WTC11 (cell line): ENCODE measurements around the gene MYO1A. TPM values are rescaled to one million over a fixed set of nuclear protein-coding genes. Genes with fewer than 3 reads are reported as not detected.

Experiments used
- ATAC-seq: fragments of 200-7000 bp; cut with Tn5 transposase; 2 replicates; pipeline ENCODE4 v1.10.0; 2021; ENCODE audit warnings: mild to moderate bottlenecking, moderate library complexity
- CTCF ChIA-PET: fragments of 300-600 bp; sonication (Branson Sonifier 250); formaldehyde crosslinking; loops from one replicate; lab custom pipeline; 2021; ENCODE audit warnings: antibody characterized with exemption; lab: Charles Lee
- POLR2A ChIA-PET: fragments of 350-600 bp; sonication (Branson Sonifier 250); formaldehyde crosslinking; loops from one replicate; lab custom pipeline; 2021; ENCODE audit warnings: antibody characterized with exemption; lab: Charles Lee
- DNase-seq: peaks from one replicate; pipeline ENCODE4 v3.0.0; 2021; ENCODE audit warnings: low spot score
- H3K27ac Mint-ChIP-seq: 2 replicates; pipeline ENCODE4 v1.8.0; 2021; ENCODE audit warnings: mixed read lengths
- H3K27me3 Mint-ChIP-seq: 2 replicates; pipeline ENCODE4 v1.8.0; 2021; ENCODE audit warnings: low read depth, mild to moderate bottlenecking, moderate library complexity, mixed read lengths
- H3K36me3 Mint-ChIP-seq: 2 replicates; pipeline ENCODE4 v1.8.0; 2021; ENCODE audit warnings: mixed read lengths
- H3K4me1 Mint-ChIP-seq: 2 replicates; pipeline ENCODE4 v1.8.0; 2022; ENCODE audit warnings: mixed read lengths
- H3K4me3 Mint-ChIP-seq: 2 replicates; pipeline ENCODE4 v1.8.0; 2021; ENCODE audit warnings: mild to moderate bottlenecking, moderate library complexity, mixed read lengths
- H3K9me3 Mint-ChIP-seq: 2 replicates; pipeline ENCODE4 v1.8.0; 2021; ENCODE audit warnings: mixed read lengths
- CBFB ChIP-seq: sonication (generic); formaldehyde crosslinking; IDR thresholded peaks from 2 replicates; pipeline ENCODE4 v1.8.1; 2022; ENCODE audit warnings: mild to moderate bottlenecking, low read depth, missing genetic modification reagents
- GABPB1 ChIP-seq: sonication (generic); formaldehyde crosslinking; IDR thresholded peaks from 2 replicates; pipeline ENCODE4 v1.8.1; 2023; ENCODE audit warnings: mild to moderate bottlenecking, missing genetic modification reagents
- IRF2 ChIP-seq: sonication (generic); formaldehyde crosslinking; IDR thresholded peaks from 2 replicates; pipeline ENCODE4 v1.8.0; 2022; ENCODE audit warnings: low read depth, missing genetic modification reagents, borderline replicate concordance
- KAT7 ChIP-seq: sonication (generic); formaldehyde crosslinking; IDR thresholded peaks from 2 replicates; pipeline ENCODE4 v1.8.1; 2023; ENCODE audit warnings: missing genetic modification reagents, mild to moderate bottlenecking, borderline replicate concordance
- MYBL2 ChIP-seq: sonication (generic); formaldehyde crosslinking; IDR thresholded peaks from 2 replicates; pipeline ENCODE4 v1.8.1; 2023; ENCODE audit warnings: mild to moderate bottlenecking, moderate library complexity, missing genetic modification reagents
- NFYB ChIP-seq: sonication (generic); formaldehyde crosslinking; conservative IDR thresholded peaks from 2 replicates; pipeline ENCODE4 v1.8.0; 2022; ENCODE audit warnings: low read depth, missing genetic modification reagents
- SMAD3 ChIP-seq: sonication (generic); formaldehyde crosslinking; IDR thresholded peaks from 2 replicates; pipeline ENCODE4 v1.8.0; 2022; ENCODE audit warnings: missing genetic modification reagents, mild to moderate bottlenecking, borderline replicate concordance
- TEAD4 ChIP-seq: sonication (generic); formaldehyde crosslinking; IDR thresholded peaks from 2 replicates; pipeline ENCODE4 v1.8.0; 2022; ENCODE audit warnings: mild to moderate bottlenecking, missing genetic modification reagents
- ZNF138 ChIP-seq: sonication (generic); formaldehyde crosslinking; conservative IDR thresholded peaks from 2 replicates; pipeline ENCODE4 v1.8.1; 2022; ENCODE audit warnings: mild to moderate bottlenecking, moderate library complexity, missing genetic modification reagents
- ZNF281 ChIP-seq: sonication (generic); formaldehyde crosslinking; IDR thresholded peaks from 2 replicates; pipeline ENCODE4 v1.8.0; 2023; ENCODE audit warnings: mild to moderate bottlenecking, missing genetic modification reagents
- ZNF396 ChIP-seq: fragments of 250-450 bp; sonication (Bioruptor Pico); IDR thresholded peaks from 2 replicates; pipeline ENCODE4 v1.8.0; 2021; ENCODE audit warnings: mild to moderate bottlenecking, moderate library complexity, borderline replicate concordance
- ZNF425 ChIP-seq: fragments of 250-450 bp; sonication (Bioruptor Pico); conservative IDR thresholded peaks from 2 replicates; pipeline ENCODE4 v1.9.0; 2021; ENCODE audit warnings: mild to moderate bottlenecking
- ZNF671 ChIP-seq: fragments of 250-450 bp; sonication (Bioruptor Pico); IDR thresholded peaks from 2 replicates; pipeline ENCODE4 v1.8.0; 2021; ENCODE audit warnings: mild to moderate bottlenecking
- total RNA-seq: library from RNA; stranded (reverse); gene quantifications from 3 replicates; pipeline ENCODE4 v1.2.3, GENCODE V29; 2021
- TF ChIP-seq, protein P1 (sequence below): sonication (generic); formaldehyde crosslinking; IDR thresholded peaks from 2 replicates; pipeline ENCODE4 v1.8.1; 2022; ENCODE audit warnings: low read depth, missing genetic modification reagents, borderline replicate concordance
- TF ChIP-seq, protein P2 (sequence below): sonication (generic); formaldehyde crosslinking; IDR thresholded peaks from 2 replicates; pipeline ENCODE4 v1.8.1; 2023; ENCODE audit warnings: mild to moderate bottlenecking, moderate library complexity, missing genetic modification reagents
- TF ChIP-seq, protein P3 (sequence below): sonication (generic); formaldehyde crosslinking; IDR thresholded peaks from 2 replicates; pipeline ENCODE4 v1.8.0; 2022; ENCODE audit warnings: missing genetic modification reagents
- TF ChIP-seq, protein P4 (sequence below): sonication (generic); formaldehyde crosslinking; IDR thresholded peaks from 2 replicates; pipeline ENCODE4 v1.8.1; 2023; ENCODE audit warnings: mild to moderate bottlenecking, missing genetic modification reagents
- TF ChIP-seq, protein P5 (sequence below): fragments of 250-450 bp; sonication (Bioruptor Pico); IDR thresholded peaks from 2 replicates; pipeline ENCODE4 v1.9.0; 2021; ENCODE audit warnings: mild to moderate bottlenecking

Gene MYO1A
- total RNA-seq, 1 experiment from 2014 or later, result 0.87 TPM

DNA sequence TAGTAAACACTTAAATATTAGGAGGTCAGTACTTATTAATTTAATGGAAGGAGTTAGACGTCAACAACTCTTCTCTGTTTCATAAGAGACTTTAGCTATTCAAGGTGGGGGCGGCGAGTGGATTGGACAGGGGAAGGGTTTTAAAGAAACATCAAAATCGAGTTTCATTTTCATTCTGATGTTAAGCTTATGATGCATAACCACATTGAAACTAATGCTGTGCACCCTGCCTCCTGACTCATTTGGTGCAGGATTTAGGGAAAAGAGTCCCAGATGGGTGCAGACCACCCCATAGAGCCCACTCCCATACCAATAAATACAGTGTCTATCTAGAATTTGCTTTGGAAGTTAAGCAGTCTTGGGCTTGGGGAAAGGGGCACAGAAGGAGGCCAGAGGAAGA is 50.9 kb downstream of the MYO1A start:
- ChIA-PET CTCF (interaction anchor here (1.6 to 3.0 kb wide), 2 partner anchors 11 to 14 kb away, joined by 4 to 20 read pairs; no protein-coding TSS in a partner anchor), POLR2A (no interaction called here)
- Mint-ChIP-seq H3K9me3 (no peaks in the 10 kb centered on the region), H3K27me3 (no peaks in the 10 kb centered on the region), H3K36me3 (peaks cover 31% of the 10 kb centered on the region), H3K4me3 (no peak overlapping the region), H3K4me1 (peaks cover 5% of the 10 kb centered on the region; the same call in 1 of the 2 replicates), H3K27ac (no peak overlapping the region)
- no peak for DNase-seq
- TF ChIP-seq KAT7 (CRISPR knock-in tag) (no peak), NFYB (CRISPR knock-in tag) (no peak), TEAD4 (CRISPR knock-in tag) (no peak), ZNF138 (CRISPR knock-in tag) (no peak), ZNF425 (CRISPR knock-in tag) (no peak), CBFB (no peak)
- TF ChIP-seq, protein P1, sequence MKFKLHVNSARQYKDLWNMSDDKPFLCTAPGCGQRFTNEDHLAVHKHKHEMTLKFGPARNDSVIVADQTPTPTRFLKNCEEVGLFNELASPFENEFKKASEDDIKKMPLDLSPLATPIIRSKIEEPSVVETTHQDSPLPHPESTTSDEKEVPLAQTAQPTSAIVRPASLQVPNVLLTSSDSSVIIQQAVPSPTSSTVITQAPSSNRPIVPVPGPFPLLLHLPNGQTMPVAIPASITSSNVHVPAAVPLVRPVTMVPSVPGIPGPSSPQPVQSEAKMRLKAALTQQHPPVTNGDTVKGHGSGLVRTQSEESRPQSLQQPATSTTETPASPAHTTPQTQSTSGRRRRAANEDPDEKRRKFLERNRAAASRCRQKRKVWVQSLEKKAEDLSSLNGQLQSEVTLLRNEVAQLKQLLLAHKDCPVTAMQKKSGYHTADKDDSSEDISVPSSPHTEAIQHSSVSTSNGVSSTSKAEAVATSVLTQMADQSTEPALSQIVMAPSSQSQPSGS, result no peak
- ATAC-seq, result no peak

DNA sequence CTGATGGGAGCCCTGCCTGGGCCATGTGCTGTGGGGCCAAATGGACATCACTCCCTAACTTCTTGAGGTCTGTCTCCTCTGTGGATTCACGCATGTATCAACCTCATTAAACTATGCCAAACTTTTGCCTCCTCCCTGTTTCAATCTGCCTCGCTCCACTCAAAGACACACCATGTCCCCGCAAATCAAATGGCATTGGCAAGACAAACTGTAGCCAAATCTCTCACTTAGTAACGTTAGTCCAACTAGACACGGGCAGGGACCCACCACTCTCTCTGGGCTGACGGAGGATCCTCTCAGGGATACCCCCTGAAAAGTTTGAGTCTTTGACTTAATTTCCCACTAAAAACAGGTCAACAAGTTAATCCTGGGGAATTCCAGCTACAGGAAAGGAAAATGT is 51.6 kb downstream of the MYO1A start:
- Mint-ChIP-seq H3K9me3 (no peaks in the 10 kb centered on the region), H3K27ac (no peak overlapping the region), H3K27me3 (no peaks in the 10 kb centered on the region), H3K4me1 (peaks cover 8% of the 10 kb centered on the region), H3K36me3 (peaks cover 24% of the 10 kb centered on the region), H3K4me3 (no peak overlapping the region)
- CTCF ChIA-PET, result interaction anchor here (1.4 to 3.0 kb wide), 3 partner anchors 10 to 240 kb away, joined by 4 to 20 read pairs (median 4); no protein-coding TSS in a partner anchor
- POLR2A ChIA-PET, result no interaction called here
- DNase-seq (no peak), ATAC-seq (no peak)
- no peak for TF ChIP-seq MYBL2 (CRISPR knock-in tag)
- TF ChIP-seq, protein P2, sequence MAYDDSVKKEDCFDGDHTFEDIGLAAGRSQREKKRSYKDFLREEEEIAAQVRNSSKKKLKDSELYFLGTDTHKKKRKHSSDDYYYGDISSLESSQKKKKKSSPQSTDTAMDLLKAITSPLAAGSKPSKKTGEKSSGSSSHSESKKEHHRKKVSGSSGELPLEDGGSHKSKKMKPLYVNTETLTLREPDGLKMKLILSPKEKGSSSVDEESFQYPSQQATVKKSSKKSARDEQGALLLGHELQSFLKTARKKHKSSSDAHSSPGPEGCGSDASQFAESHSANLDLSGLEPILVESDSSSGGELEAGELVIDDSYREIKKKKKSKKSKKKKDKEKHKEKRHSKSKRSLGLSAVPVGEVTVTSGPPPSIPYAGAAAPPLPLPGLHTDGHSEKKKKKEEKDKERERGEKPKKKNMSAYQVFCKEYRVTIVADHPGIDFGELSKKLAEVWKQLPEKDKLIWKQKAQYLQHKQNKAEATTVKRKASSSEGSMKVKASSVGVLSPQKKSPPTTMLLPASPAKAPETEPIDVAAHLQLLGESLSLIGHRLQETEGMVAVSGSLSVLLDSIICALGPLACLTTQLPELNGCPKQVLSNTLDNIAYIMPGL (CRISPR knock-in tag), result no peak
- no peak for TF ChIP-seq ZNF671 (CRISPR knock-in tag)
- TF ChIP-seq, protein P3, sequence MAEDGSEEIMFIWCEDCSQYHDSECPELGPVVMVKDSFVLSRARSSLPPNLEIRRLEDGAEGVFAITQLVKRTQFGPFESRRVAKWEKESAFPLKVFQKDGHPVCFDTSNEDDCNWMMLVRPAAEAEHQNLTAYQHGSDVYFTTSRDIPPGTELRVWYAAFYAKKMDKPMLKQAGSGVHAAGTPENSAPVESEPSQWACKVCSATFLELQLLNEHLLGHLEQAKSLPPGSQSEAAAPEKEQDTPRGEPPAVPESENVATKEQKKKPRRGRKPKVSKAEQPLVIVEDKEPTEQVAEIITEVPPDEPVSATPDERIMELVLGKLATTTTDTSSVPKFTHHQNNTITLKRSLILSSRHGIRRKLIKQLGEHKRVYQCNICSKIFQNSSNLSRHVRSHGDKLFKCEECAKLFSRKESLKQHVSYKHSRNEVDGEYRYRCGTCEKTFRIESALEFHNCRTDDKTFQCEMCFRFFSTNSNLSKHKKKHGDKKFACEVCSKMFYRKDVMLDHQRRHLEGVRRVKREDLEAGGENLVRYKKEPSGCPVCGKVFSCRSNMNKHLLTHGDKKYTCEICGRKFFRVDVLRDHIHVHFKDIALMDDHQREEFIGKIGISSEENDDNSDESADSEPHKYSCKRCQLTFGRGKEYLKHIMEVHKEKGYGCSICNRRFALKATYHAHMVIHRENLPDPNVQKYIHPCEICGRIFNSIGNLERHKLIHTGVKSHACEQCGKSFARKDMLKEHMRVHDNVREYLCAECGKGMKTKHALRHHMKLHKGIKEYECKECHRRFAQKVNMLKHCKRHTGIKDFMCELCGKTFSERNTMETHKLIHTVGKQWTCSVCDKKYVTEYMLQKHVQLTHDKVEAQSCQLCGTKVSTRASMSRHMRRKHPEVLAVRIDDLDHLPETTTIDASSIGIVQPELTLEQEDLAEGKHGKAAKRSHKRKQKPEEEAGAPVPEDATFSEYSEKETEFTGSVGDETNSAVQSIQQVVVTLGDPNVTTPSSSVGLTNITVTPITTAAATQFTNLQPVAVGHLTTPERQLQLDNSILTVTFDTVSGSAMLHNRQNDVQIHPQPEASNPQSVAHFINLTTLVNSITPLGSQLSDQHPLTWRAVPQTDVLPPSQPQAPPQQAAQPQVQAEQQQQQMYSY, result no peak
- TF ChIP-seq, protein P4, sequence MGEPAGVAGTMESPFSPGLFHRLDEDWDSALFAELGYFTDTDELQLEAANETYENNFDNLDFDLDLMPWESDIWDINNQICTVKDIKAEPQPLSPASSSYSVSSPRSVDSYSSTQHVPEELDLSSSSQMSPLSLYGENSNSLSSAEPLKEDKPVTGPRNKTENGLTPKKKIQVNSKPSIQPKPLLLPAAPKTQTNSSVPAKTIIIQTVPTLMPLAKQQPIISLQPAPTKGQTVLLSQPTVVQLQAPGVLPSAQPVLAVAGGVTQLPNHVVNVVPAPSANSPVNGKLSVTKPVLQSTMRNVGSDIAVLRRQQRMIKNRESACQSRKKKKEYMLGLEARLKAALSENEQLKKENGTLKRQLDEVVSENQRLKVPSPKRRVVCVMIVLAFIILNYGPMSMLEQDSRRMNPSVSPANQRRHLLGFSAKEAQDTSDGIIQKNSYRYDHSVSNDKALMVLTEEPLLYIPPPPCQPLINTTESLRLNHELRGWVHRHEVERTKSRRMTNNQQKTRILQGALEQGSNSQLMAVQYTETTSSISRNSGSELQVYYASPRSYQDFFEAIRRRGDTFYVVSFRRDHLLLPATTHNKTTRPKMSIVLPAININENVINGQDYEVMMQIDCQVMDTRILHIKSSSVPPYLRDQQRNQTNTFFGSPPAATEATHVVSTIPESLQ (CRISPR knock-in tag), result no peak
- no peak for TF ChIP-seq ZNF396 (CRISPR knock-in tag)
- no peak for TF ChIP-seq IRF2
- no peak for TF ChIP-seq SMAD3 (CRISPR knock-in tag)
- no peak for TF ChIP-seq GABPB1 (CRISPR knock-in tag)
- TF ChIP-seq, protein P5, sequence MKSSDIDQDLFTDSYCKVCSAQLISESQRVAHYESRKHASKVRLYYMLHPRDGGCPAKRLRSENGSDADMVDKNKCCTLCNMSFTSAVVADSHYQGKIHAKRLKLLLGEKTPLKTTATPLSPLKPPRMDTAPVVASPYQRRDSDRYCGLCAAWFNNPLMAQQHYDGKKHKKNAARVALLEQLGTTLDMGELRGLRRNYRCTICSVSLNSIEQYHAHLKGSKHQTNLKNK (CRISPR knock-in tag), result no peak
- TF ChIP-seq, protein P1, result no peak
- no peak for TF ChIP-seq ZNF281
